ENCODE data around the gene THSD7A.

Gene THSD7A

GRCh38 chr7:11430112-11430511 is 401.9 kb downstream of the THSD7A start:
- H3K27ac Mint-ChIP-seq, result no peak overlapping the region
- no peaks in the 10 kb centered on the region for H3K36me3 Mint-ChIP-seq
- no peaks in the 10 kb centered on the region for H3K4me1 Mint-ChIP-seq (ENCODE audit: low read depth)
- no peaks in the 10 kb centered on the region for H3K9me3 Mint-ChIP-seq (ENCODE audit: low read depth)
- no peaks in the 10 kb centered on the region for H3K27me3 Mint-ChIP-seq
- no peak overlapping the region for H3K4me3 Mint-ChIP-seq

- H3K27me3 Mint-ChIP-seq, result no peaks in the 10 kb centered on the region
- no peak overlapping the region for H3K27ac Mint-ChIP-seq
- H3K36me3 Mint-ChIP-seq, result no peaks in the 10 kb centered on the region
- H3K4me3 Mint-ChIP-seq, result no peak overlapping the region
- H3K4me1 Mint-ChIP-seq (ENCODE audit: low read depth), result no peaks in the 10 kb centered on the region
- no peaks in the 10 kb centered on the region for H3K9me3 Mint-ChIP-seq (ENCODE audit: low read depth)
Measured at GRCh38 chr7:11428877-11429581, 403.0 kb downstream of the THSD7A start.

- H3K36me3 Mint-ChIP-seq, result no peaks in the 10 kb centered on the region
- no peaks in the 10 kb centered on the region for H3K27me3 Mint-ChIP-seq
- H3K9me3 Mint-ChIP-seq (ENCODE audit: low read depth), result no peaks in the 10 kb centered on the region
- no peaks in the 10 kb centered on the region for H3K4me1 Mint-ChIP-seq (ENCODE audit: low read depth)
- H3K27ac Mint-ChIP-seq, result no peak overlapping the region
- H3K4me3 Mint-ChIP-seq, result no peak overlapping the region
Measured at GRCh38 chr7:11427686-11428273, 404.2 kb downstream of the THSD7A start.

- H3K9me3 Mint-ChIP-seq (ENCODE audit: low read depth), result no peaks in the 10 kb centered on the region
- H3K4me3 Mint-ChIP-seq, result no peak overlapping the region
- no peaks in the 10 kb centered on the region for H3K36me3 Mint-ChIP-seq
- H3K27me3 Mint-ChIP-seq, result peaks cover 3% of the 10 kb centered on the region
- no peaks in the 10 kb centered on the region for H3K4me1 Mint-ChIP-seq (ENCODE audit: low read depth)
- H3K27ac Mint-ChIP-seq, result no peak overlapping the region
Measured at GRCh38 chr7:11424006-11424405, 408.0 kb downstream of the THSD7A start.

GRCh38 chr7:11420049-11420448 is 411.9 kb downstream of the THSD7A start:
- no peak overlapping the region for H3K27ac Mint-ChIP-seq
- no peaks in the 10 kb centered on the region for H3K9me3 Mint-ChIP-seq (ENCODE audit: low read depth)
- no peak overlapping the region for H3K4me3 Mint-ChIP-seq
- no peaks in the 10 kb centered on the region for H3K4me1 Mint-ChIP-seq (ENCODE audit: low read depth)
- no peaks in the 10 kb centered on the region for H3K36me3 Mint-ChIP-seq
- peaks cover 3% of the 10 kb centered on the region for H3K27me3 Mint-ChIP-seq

- Mint-ChIP-seq H3K36me3 (no peaks in the 10 kb centered on the region), H3K27me3 (peaks cover 3% of the 10 kb centered on the region), H3K4me1 (ENCODE audit: low read depth) (no peaks in the 10 kb centered on the region), H3K9me3 (ENCODE audit: low read depth) (peaks cover 8% of the 10 kb centered on the region), H3K27ac (no peak overlapping the region), H3K4me3 (no peak overlapping the region)
Measured at GRCh38 chr7:11416641-11417458, 415.1 kb downstream of the THSD7A start.

- H3K27ac Mint-ChIP-seq, result no peak overlapping the region
- peaks cover 8% of the 10 kb centered on the region for H3K9me3 Mint-ChIP-seq (ENCODE audit: low read depth)
- H3K36me3 Mint-ChIP-seq, result no peaks in the 10 kb centered on the region
- no peaks in the 10 kb centered on the region for H3K4me1 Mint-ChIP-seq (ENCODE audit: low read depth)
- H3K4me3 Mint-ChIP-seq, result no peak overlapping the region
- H3K27me3 Mint-ChIP-seq, result peaks cover 1% of the 10 kb centered on the region
Measured at GRCh38 chr7:11415101-11415500, 416.9 kb downstream of the THSD7A start.

- H3K36me3 Mint-ChIP-seq, result no peaks in the 10 kb centered on the region
- H3K4me1 Mint-ChIP-seq (ENCODE audit: low read depth), result no peaks in the 10 kb centered on the region
- no peak overlapping the region for H3K27ac Mint-ChIP-seq
- H3K27me3 Mint-ChIP-seq, result no peaks in the 10 kb centered on the region
- H3K9me3 Mint-ChIP-seq (ENCODE audit: low read depth), result peaks cover 8% of the 10 kb centered on the region
- no peak overlapping the region for H3K4me3 Mint-ChIP-seq
Measured at GRCh38 chr7:11413901-11414300, 418.1 kb downstream of the THSD7A start.

- Mint-ChIP-seq H3K4me3 (no peak overlapping the region), H3K36me3 (no peaks in the 10 kb centered on the region), H3K4me1 (ENCODE audit: low read depth) (no peaks in the 10 kb centered on the region), H3K27me3 (no peaks in the 10 kb centered on the region), H3K9me3 (ENCODE audit: low read depth) (peaks cover 8% of the 10 kb centered on the region), H3K27ac (no peak overlapping the region)
Measured at GRCh38 chr7:11412036-11412435, 420.0 kb downstream of the THSD7A start.

GRCh38 chr7:11410656-11411644 is 421.0 kb downstream of the THSD7A start:
- no peaks in the 10 kb centered on the region for H3K36me3 Mint-ChIP-seq
- H3K27ac Mint-ChIP-seq, result no peak overlapping the region
- H3K27me3 Mint-ChIP-seq, result no peaks in the 10 kb centered on the region
- H3K4me3 Mint-ChIP-seq, result no peak overlapping the region
- H3K9me3 Mint-ChIP-seq (ENCODE audit: low read depth), result peaks cover 8% of the 10 kb centered on the region
- no peaks in the 10 kb centered on the region for H3K4me1 Mint-ChIP-seq (ENCODE audit: low read depth)

- Mint-ChIP-seq H3K36me3 (no peaks in the 10 kb centered on the region), H3K4me1 (ENCODE audit: low read depth) (no peaks in the 10 kb centered on the region), H3K27me3 (no peaks in the 10 kb centered on the region), H3K4me3 (no peak overlapping the region), H3K9me3 (ENCODE audit: low read depth) (no peaks in the 10 kb centered on the region), H3K27ac (no peak overlapping the region)
Measured at GRCh38 chr7:11404355-11404754, 427.6 kb downstream of the THSD7A start.

GRCh38 chr7:11403781-11404180 is 428.2 kb downstream of the THSD7A start:
- Mint-ChIP-seq H3K27me3 (no peaks in the 10 kb centered on the region), H3K27ac (no peak overlapping the region), H3K4me3 (no peak overlapping the region), H3K36me3 (no peaks in the 10 kb centered on the region), H3K4me1 (ENCODE audit: low read depth) (no peaks in the 10 kb centered on the region), H3K9me3 (ENCODE audit: low read depth) (no peaks in the 10 kb centered on the region)

- Mint-ChIP-seq H3K27ac (no peak overlapping the region), H3K9me3 (ENCODE audit: low read depth) (no peaks in the 10 kb centered on the region), H3K36me3 (no peaks in the 10 kb centered on the region), H3K4me1 (ENCODE audit: low read depth) (no peaks in the 10 kb centered on the region), H3K27me3 (no peaks in the 10 kb centered on the region), H3K4me3 (no peak overlapping the region)
Measured at GRCh38 chr7:11394438-11394837, 437.6 kb downstream of the THSD7A start.

- Mint-ChIP-seq H3K27me3 (no peaks in the 10 kb centered on the region), H3K9me3 (ENCODE audit: low read depth) (no peaks in the 10 kb centered on the region), H3K27ac (no peak overlapping the region), H3K4me3 (no peak overlapping the region), H3K36me3 (no peaks in the 10 kb centered on the region), H3K4me1 (ENCODE audit: low read depth) (no peaks in the 10 kb centered on the region)
Measured at GRCh38 chr7:11379641-11380040, 452.4 kb downstream of the THSD7A start.
